HEK293T (cell line): ENCODE data around the gene GRID1.

Experiments used
- CTCF ChIA-PET: fragments of 350-600 bp; formaldehyde crosslinking; extraction: SDS; loops from one replicate; lab custom pipeline; 2021; ENCODE audit warnings: antibody characterized with exemption, inconsistent platforms; lab: Yijun Ruan, JAX
- POLR2A ChIA-PET: fragments of 350-600 bp; formaldehyde crosslinking; extraction: SDS; loops from one replicate; lab custom pipeline; 2020; ENCODE audit warnings: antibody characterized with exemption, inconsistent platforms; lab: Yijun Ruan, JAX
- DNase-seq: peaks from one replicate; pipeline ENCODE4 v3.0.0; 2012; ENCODE audit warnings: mixed read lengths; ENCODE audit errors: extremely low spot score
- ARNT ChIP-seq: fragments of 450-650 bp; IDR thresholded peaks from 2 replicates; pipeline ENCODE4 v1.6.1; 2017; ENCODE audit warnings: mild to moderate bottlenecking
- BHLHE40 ChIP-seq: fragments of 450-650 bp; IDR thresholded peaks from 2 replicates; pipeline ENCODE4 v1.6.1; 2016; ENCODE audit warnings: mild to moderate bottlenecking, moderate library complexity, borderline replicate concordance
- CTBP1 ChIP-seq: fragments of 450-650 bp; IDR thresholded peaks from 2 replicates; pipeline ENCODE4 v1.6.1; 2016; ENCODE audit warnings: borderline replicate concordance
- ELF4 ChIP-seq: fragments of 450-650 bp; IDR thresholded peaks from 2 replicates; pipeline ENCODE4 v1.6.1; 2017; ENCODE audit warnings: antibody characterized with exemption
- FOXA1 ChIP-seq: fragments of 450-650 bp; IDR thresholded peaks from 2 replicates; pipeline ENCODE4 v1.6.1; 2016; ENCODE audit warnings: mild to moderate bottlenecking
- FOXK2 ChIP-seq: fragments of 450-650 bp; IDR thresholded peaks from 2 replicates; pipeline ENCODE4 v1.6.1; 2016; ENCODE audit warnings: mild to moderate bottlenecking
- FOXM1 ChIP-seq: fragments of 450-650 bp; IDR thresholded peaks from 2 replicates; pipeline ENCODE4 v1.6.1; 2017; ENCODE audit warnings: mild to moderate bottlenecking, borderline replicate concordance
- HDGF ChIP-seq: fragments of 450-650 bp; IDR thresholded peaks from 2 replicates; pipeline ENCODE4 v1.6.1; 2017; ENCODE audit warnings: antibody characterized with exemption, borderline replicate concordance
- L3MBTL2 ChIP-seq: fragments of 450-650 bp; conservative IDR thresholded peaks from 2 replicates; pipeline ENCODE4 v1.6.1; 2016; ENCODE audit warnings: mild to moderate bottlenecking
- LEF1 ChIP-seq: fragments of 450-650 bp; IDR thresholded peaks from 2 replicates; pipeline ENCODE4 v1.6.1; 2017; ENCODE audit warnings: mild to moderate bottlenecking, borderline replicate concordance
- NFRKB ChIP-seq: fragments of 450-650 bp; IDR thresholded peaks from 2 replicates; pipeline ENCODE4 v1.6.1; 2016; ENCODE audit warnings: mild to moderate bottlenecking, moderate library complexity
- SP1 ChIP-seq: fragments of 450-650 bp; IDR thresholded peaks from 2 replicates; pipeline ENCODE4 v1.6.1; 2017
- SUZ12 ChIP-seq: fragments of 450-650 bp; IDR thresholded peaks from 2 replicates; pipeline ENCODE4 v1.6.1; 2016; ENCODE audit warnings: mild to moderate bottlenecking
- TARDBP ChIP-seq: fragments of 450-650 bp; IDR thresholded peaks from 2 replicates; pipeline ENCODE4 v1.6.1; 2016
- ZNF384 ChIP-seq: fragments of 450-650 bp; IDR thresholded peaks from 2 replicates; pipeline ENCODE4 v1.6.1; 2016
- TF ChIP-seq, protein P1 (sequence below): fragments of 450-650 bp; IDR thresholded peaks from 2 replicates; pipeline ENCODE4 v1.6.1; 2016

Gene GRID1

DNA sequence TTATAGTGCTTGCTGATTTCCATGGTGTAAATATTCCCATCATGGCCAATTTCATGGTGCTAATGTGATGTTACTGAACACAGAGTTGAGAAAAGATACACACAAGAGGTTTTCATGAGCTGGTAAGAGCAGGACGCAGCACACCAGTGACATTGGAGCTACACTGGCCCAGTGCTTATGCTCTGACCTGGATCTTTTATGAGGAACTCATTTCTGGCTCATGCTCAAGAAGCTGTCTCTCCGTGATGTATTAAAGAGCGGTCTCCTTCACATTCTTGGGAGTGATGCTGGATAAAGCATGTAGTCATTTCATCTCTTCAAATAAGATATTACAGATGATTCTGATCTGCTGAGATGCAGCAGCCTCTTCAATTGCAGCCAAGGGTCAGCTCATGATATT, 785.2 kb downstream of the GRID1 start:
- DNase-seq, result no peak
- TF ChIP-seq FOXK2 (no peak), ZNF384 (no peak), CTBP1 (no peak), FOXM1 (no peak), LEF1 (no peak), NFRKB (no peak), ARNT (no peak), SP1 (no peak), SUZ12 (no peak)
- TF ChIP-seq, protein P1, sequence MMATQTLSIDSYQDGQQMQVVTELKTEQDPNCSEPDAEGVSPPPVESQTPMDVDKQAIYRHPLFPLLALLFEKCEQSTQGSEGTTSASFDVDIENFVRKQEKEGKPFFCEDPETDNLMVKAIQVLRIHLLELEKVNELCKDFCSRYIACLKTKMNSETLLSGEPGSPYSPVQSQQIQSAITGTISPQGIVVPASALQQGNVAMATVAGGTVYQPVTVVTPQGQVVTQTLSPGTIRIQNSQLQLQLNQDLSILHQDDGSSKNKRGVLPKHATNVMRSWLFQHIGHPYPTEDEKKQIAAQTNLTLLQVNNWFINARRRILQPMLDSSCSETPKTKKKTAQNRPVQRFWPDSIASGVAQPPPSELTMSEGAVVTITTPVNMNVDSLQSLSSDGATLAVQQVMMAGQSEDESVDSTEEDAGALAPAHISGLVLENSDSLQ, result no peak

DNA sequence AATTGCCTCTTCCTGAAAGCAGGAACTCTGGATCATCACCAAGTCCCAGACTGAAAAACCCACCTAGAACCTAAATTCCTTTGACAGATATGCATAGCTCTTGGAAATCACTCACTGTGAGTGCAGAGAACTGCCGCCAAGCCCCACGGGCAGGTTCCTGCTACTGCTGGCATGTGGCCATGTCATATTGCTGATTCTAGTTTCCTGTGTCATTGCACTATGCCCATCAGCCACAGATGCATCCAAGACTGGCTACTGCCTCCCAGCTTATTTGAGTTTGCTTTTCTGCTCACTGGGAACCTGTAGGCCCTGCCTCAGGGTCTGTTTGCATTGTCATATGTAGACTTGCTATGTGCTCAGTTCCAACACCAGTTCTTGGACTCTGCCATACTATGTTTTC, 786.0 kb downstream of the GRID1 start:
- TF ChIP-seq ARNT, result no peak
- no peak for TF ChIP-seq BHLHE40
- no peak for TF ChIP-seq L3MBTL2
- TF ChIP-seq, protein P1, result no peak
- no peak for TF ChIP-seq TARDBP
- no peak for TF ChIP-seq NFRKB
- no peak for TF ChIP-seq FOXM1
- POLR2A ChIA-PET, result no interaction called here
- CTCF ChIA-PET, result no interaction called here
- DNase-seq, result no peak

More for the DNA sequence above, 785.2 kb downstream of the GRID1 start:
- ChIA-PET CTCF (no interaction called here), POLR2A (no interaction called here)

DNA sequence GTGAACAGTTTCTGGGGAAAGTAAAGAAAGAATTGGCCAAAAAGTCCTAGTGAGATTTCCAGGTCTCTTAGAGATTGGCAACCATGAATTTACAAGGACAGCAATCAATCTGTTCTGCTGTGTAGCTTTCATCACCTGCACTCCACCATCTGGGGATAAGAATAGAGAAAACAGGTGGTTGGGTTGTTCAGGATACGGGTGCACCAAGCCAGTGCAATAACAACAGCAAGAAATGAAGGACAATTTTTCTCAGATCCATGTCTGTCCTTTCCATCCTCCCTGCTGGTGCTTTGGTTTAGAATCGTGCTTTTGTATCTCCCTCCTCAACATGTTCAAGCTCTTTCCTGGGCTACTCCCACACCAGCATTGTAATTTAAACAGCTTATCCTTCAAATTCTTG, 787.7 kb downstream of the GRID1 start:
- TF ChIP-seq NFRKB, result no peak
- TF ChIP-seq ARNT, result no peak
- TF ChIP-seq LEF1, result no peak
- TF ChIP-seq SP1, result no peak
- no peak for TF ChIP-seq CTBP1
- TF ChIP-seq FOXM1, result no peak
- no peak for TF ChIP-seq FOXA1
- no peak for TF ChIP-seq TARDBP
- TF ChIP-seq ZNF384, result no peak
- no peak for TF ChIP-seq HDGF
- no peak for TF ChIP-seq SUZ12
- no peak for TF ChIP-seq FOXK2
- TF ChIP-seq BHLHE40, result no peak
- ChIA-PET CTCF (no interaction called here), POLR2A (no interaction called here)
- no peak for DNase-seq

DNA sequence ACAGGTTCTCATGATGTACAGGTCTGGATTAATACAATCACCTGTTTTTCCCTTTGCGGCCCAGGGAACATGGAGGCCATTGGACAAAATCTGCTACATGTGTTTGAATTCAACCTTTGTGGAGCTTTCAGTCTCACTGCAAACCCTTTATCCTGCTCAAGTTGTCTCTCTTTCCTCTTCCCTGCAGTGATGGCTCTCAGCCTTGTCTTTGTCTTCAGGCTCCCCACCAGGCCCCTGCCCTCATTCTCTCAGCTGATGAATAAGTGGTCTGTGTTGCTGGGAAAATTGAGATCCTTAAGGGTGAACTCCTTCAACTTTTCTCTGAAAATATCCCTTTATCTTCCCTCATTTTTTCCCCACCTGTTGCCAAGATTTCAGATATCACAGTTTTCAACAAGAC, 791.2 kb downstream of the GRID1 start:
- ChIA-PET CTCF (no interaction called here), POLR2A (no interaction called here)
- DNase-seq, result no peak
- TF ChIP-seq FOXA1, result no peak
- TF ChIP-seq TARDBP, result no peak
- TF ChIP-seq SP1, result no peak
- no peak for TF ChIP-seq BHLHE40
- no peak for TF ChIP-seq ZNF384
- no peak for TF ChIP-seq FOXM1
- TF ChIP-seq ELF4, result no peak
- no peak for TF ChIP-seq SUZ12

DNA sequence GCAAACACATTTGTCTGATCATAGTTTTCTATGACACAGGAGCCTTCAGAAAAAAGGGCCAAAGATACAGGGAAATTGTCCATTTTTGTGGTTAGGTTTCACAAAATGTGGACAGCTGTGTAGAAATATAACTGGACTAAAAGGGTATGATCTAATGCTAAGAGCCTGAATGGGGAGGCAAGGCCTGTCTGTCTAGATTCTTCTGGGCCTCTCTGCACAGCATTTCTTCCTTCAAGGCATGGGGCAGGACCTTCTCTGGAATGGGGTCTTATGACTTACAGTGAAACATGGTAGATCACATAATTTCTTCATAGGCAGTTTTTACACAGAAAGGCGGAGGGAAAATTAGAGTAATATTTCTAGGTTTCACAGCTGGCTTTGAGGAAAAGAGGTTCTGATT, 795.7 kb downstream of the GRID1 start:
- CTCF ChIA-PET, result no interaction called here
- DNase-seq, result no peak
- POLR2A ChIA-PET, result no interaction called here
- TF ChIP-seq SUZ12, result no peak
- TF ChIP-seq ARNT, result no peak
- no peak for TF ChIP-seq LEF1
- no peak for TF ChIP-seq SP1
- TF ChIP-seq FOXK2, result no peak
- no peak for TF ChIP-seq NFRKB
- TF ChIP-seq ELF4, result no peak
- no peak for TF ChIP-seq ZNF384
- TF ChIP-seq CTBP1, result no peak

DNA sequence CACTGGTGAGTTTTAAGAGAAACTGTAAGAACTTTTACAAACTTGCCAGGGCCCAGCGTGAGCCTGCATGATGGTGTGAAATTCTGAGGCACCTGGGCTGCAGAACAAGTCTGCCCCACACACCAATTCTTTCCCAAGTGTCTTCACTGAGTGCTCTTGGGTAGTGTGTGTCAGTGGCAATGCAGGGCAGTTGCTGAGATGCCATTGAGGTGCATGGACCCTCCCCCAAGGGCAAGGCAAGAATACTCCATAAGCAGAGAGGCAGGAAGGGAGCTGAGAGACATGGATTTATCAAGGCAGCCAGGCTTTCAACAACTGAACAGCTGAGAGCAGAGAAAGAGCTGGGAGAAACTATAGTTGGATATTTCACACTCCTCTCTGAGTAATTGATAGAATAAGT, 801.2 kb downstream of the GRID1 start:
- POLR2A ChIA-PET, result no interaction called here

More for the DNA sequence above, 801.2 kb downstream of the GRID1 start:
- DNase-seq, result no peak
- CTCF ChIA-PET, result no interaction called here
- TF ChIP-seq FOXA1, result no peak
- TF ChIP-seq ZNF384, result no peak
- no peak for TF ChIP-seq LEF1
- TF ChIP-seq SP1, result no peak
- no peak for TF ChIP-seq HDGF
- TF ChIP-seq CTBP1, result no peak
- no peak for TF ChIP-seq FOXM1
- no peak for TF ChIP-seq FOXK2
- TF ChIP-seq ARNT, result no peak
- no peak for TF ChIP-seq ELF4
- TF ChIP-seq BHLHE40, result no peak
- no peak for TF ChIP-seq NFRKB
- TF ChIP-seq, protein P1, result no peak
- no peak for TF ChIP-seq TARDBP
- no peak for TF ChIP-seq SUZ12
- no peak for TF ChIP-seq L3MBTL2
